ENCODE results near the gene MSH5.

The MSH5 gene

GRCh38 chr6:31762878-31763618 is 23.2 kb downstream of the MSH5 start:
- peaks cover 19% of the 10 kb centered on the region for H3K4me1 ChIP-seq (ENCODE audit: insufficient read depth, low read length)
- H2AFZ ChIP-seq (ENCODE audit: low read depth, low read length): no peak overlapping the region
- no peak overlapping the region for H3K4me3 ChIP-seq (ENCODE audit: low read length)
- no peaks in the 10 kb centered on the region for H3K27me3 ChIP-seq (ENCODE audit: insufficient read depth, low read length)
- H3K36me3 ChIP-seq (ENCODE audit: insufficient read depth, low read length): peaks cover 47% of the 10 kb centered on the region
- no peaks in the 10 kb centered on the region for H3K9me3 ChIP-seq (ENCODE audit: low read length)

GRCh38 chr6:31763619-31763940 is 23.8 kb downstream of the MSH5 start:
- H3K9me3 ChIP-seq (ENCODE audit: low read length): no peaks in the 10 kb centered on the region
- peaks cover 19% of the 10 kb centered on the region for H3K4me1 ChIP-seq (ENCODE audit: insufficient read depth, low read length)
- H3K36me3 ChIP-seq (ENCODE audit: insufficient read depth, low read length): peaks cover 42% of the 10 kb centered on the region
- no peak overlapping the region for H3K4me3 ChIP-seq (ENCODE audit: low read length)
- H3K27me3 ChIP-seq (ENCODE audit: insufficient read depth, low read length): no peaks in the 10 kb centered on the region
- no peak overlapping the region for H2AFZ ChIP-seq (ENCODE audit: low read depth, low read length)

- H3K36me3 ChIP-seq (ENCODE audit: insufficient read depth, low read length): peaks cover 36% of the 10 kb centered on the region
- no peak overlapping the region for H2AFZ ChIP-seq (ENCODE audit: low read depth, low read length)
- H3K9me3 ChIP-seq (ENCODE audit: low read length): no peaks in the 10 kb centered on the region
- H3K4me3 ChIP-seq (ENCODE audit: low read length): no peak overlapping the region
- peaks cover 19% of the 10 kb centered on the region for H3K4me1 ChIP-seq (ENCODE audit: insufficient read depth, low read length)
- H3K27me3 ChIP-seq (ENCODE audit: insufficient read depth, low read length): no peaks in the 10 kb centered on the region
Observed at GRCh38 chr6:31764198-31764597, 24.4 kb downstream of the MSH5 start.

- Histone ChIP-seq H2AFZ (ENCODE audit: low read depth, low read length) (no peak overlapping the region), H3K4me3 (ENCODE audit: low read length) (no peak overlapping the region), H3K36me3 (ENCODE audit: insufficient read depth, low read length) (peaks cover 23% of the 10 kb centered on the region), H3K27me3 (ENCODE audit: insufficient read depth, low read length) (no peaks in the 10 kb centered on the region), H3K9me3 (ENCODE audit: low read length) (no peaks in the 10 kb centered on the region), H3K4me1 (ENCODE audit: insufficient read depth, low read length) (peaks cover 19% of the 10 kb centered on the region)
Observed at GRCh38 chr6:31765559-31765909, 25.7 kb downstream of the MSH5 start.

DNA sequence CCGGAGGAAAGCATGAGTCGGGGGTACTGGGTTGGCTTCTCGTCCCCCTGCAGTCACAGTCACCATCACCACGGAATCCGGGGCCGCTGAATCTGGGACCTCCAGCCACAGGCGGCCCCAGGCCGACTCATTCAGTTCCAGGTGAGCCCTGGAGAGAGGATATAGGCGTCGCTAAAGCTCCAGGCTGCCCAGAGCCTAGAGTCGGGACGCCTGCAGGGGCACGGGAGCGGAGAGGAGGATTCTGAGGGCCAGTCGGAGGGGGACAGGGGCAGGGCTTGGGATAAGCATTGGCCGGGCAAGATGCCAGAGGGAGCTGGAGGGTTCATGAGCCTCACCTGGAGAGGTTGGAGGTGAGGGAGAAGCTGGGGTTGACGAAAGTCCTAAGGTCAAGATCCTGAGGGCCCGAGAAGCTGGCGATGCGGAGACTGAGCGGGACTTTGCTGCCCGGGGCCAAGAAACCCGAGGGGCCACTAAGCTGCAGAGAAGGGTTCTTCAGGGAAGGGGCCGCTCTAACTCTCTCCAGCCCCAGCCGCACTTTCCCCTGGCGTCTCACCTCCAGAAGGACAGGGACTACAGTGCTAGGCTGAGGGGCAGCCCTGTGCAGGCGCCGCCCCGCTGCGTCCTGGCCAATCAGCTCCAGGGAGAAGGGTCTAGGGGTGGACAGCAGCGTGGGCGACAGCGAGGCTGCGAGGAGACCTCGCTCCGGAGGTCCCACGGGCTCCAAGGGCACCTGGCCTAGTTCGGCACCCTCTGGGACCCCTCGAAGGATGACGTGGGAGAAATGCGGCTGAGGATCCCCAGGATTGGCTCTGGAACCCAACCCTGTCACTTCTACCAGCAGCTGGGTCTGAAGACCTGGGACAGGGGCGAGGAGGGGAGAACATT is 26.3 kb downstream of the MSH5 start:
- no peak overlapping the region for H3K4me3 ChIP-seq (ENCODE audit: low read length)
- H3K9me3 ChIP-seq (ENCODE audit: low read length): no peaks in the 10 kb centered on the region
- peaks cover 17% of the 10 kb centered on the region for H3K36me3 ChIP-seq (ENCODE audit: insufficient read depth, low read length)
- no peaks in the 10 kb centered on the region for H3K27me3 ChIP-seq (ENCODE audit: insufficient read depth, low read length)
- peaks cover 19% of the 10 kb centered on the region for H3K4me1 ChIP-seq (ENCODE audit: insufficient read depth, low read length)
- H2AFZ ChIP-seq (ENCODE audit: low read depth, low read length): no peak overlapping the region

DNA sequence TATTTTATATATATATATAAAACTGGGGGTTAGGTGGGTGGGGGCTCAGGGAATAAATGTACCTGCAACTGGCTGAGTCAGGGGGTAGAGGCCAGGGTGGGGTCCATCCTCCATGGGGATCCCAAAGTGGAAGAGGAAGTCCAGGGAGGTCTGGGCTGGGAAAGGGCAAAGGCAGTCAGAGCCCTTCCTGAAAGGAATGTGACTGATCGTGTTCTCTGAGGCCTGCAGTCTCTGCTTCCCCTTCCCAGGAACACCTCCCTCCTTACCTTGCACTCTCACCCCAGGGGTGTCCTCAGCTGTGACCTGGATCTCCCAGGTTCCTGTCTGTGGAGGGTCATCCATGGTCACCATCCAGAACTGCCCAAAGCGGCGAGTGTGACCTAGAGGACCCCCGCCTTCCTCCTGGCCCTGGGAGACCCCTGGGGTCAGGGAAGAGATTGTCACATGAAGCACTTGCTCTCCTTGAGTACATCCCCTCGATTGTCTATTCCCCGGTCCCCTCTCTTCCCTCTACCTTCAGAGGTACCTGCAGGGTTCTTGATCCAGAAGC is 27.4 kb downstream of the MSH5 start:
- Histone ChIP-seq H3K27me3 (ENCODE audit: insufficient read depth, low read length) (no peaks in the 10 kb centered on the region), H3K4me1 (ENCODE audit: insufficient read depth, low read length) (peaks cover 19% of the 10 kb centered on the region), H3K9me3 (ENCODE audit: low read length) (no peaks in the 10 kb centered on the region), H3K36me3 (ENCODE audit: insufficient read depth, low read length) (peaks cover 7% of the 10 kb centered on the region), H2AFZ (ENCODE audit: low read depth, low read length) (no peak overlapping the region), H3K4me3 (ENCODE audit: low read length) (no peak overlapping the region)

DNA sequence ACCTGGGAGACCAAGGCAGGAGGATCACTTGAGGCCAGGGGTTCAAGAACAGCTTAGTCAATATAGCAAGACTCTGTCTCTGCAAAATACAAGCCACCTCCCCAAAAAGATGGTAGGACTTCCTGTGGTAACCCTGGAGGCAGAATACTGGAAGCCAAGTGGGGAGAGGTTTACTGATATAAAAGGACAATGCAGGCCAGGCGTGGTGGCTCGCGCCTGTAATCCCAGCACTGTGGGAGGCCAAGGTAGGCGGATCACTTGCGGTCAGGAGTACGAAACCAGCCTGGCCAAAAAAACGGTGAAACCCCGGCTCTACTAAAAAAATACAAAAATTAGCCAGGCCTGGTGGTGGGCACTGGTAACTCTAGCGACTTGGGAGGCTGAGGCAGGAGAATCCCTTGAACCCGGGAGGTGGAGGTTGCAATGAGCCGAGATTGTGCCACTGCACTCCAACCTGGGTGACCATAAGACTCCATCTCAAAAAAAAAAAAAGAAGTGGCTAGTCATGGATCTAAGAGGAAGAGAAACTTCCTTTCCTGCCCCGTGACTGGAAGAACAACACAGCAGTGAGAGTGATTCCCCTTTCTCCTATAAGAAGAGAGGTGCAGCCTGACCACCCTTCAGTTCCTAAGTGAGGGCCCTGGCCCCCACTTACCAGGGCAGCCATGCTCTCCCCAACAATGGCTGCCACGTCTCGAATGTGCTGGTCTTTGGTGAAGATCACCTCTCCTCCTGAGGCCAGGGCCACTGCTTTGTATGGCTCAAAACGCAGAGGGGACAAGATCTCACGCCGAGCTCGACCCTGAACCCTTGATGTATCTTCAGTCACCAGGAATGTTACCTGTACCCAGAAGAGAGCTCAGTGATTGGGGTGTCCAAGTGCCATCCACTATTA is 28.8 kb downstream of the MSH5 start:
- no peak overlapping the region for H2AFZ ChIP-seq (ENCODE audit: low read depth, low read length)
- H3K4me1 ChIP-seq (ENCODE audit: insufficient read depth, low read length): peaks cover 8% of the 10 kb centered on the region
- H3K27me3 ChIP-seq (ENCODE audit: insufficient read depth, low read length): no peaks in the 10 kb centered on the region
- peaks cover 5% of the 10 kb centered on the region for H3K36me3 ChIP-seq (ENCODE audit: insufficient read depth, low read length)
- H3K4me3 ChIP-seq (ENCODE audit: low read length): no peak overlapping the region
- H3K9me3 ChIP-seq (ENCODE audit: low read length): no peaks in the 10 kb centered on the region

GRCh38 chr6:31769684-31770371 is 30.0 kb downstream of the MSH5 start:
- H2AFZ ChIP-seq (ENCODE audit: low read depth, low read length): no peak overlapping the region
- H3K36me3 ChIP-seq (ENCODE audit: insufficient read depth, low read length): peaks cover 2% of the 10 kb centered on the region
- no peaks in the 10 kb centered on the region for H3K4me1 ChIP-seq (ENCODE audit: insufficient read depth, low read length)
- no peak overlapping the region for H3K4me3 ChIP-seq (ENCODE audit: low read length)
- no peaks in the 10 kb centered on the region for H3K9me3 ChIP-seq (ENCODE audit: low read length)
- no peaks in the 10 kb centered on the region for H3K27me3 ChIP-seq (ENCODE audit: insufficient read depth, low read length)

- Histone ChIP-seq H3K9me3 (ENCODE audit: low read length) (no peaks in the 10 kb centered on the region), H2AFZ (ENCODE audit: low read depth, low read length) (no peak overlapping the region), H3K4me3 (ENCODE audit: low read length) (no peak overlapping the region), H3K36me3 (ENCODE audit: insufficient read depth, low read length) (no peaks in the 10 kb centered on the region), H3K4me1 (ENCODE audit: insufficient read depth, low read length) (no peaks in the 10 kb centered on the region), H3K27me3 (ENCODE audit: insufficient read depth, low read length) (no peaks in the 10 kb centered on the region)
Observed at GRCh38 chr6:31770860-31771259, 31.1 kb downstream of the MSH5 start.

DNA sequence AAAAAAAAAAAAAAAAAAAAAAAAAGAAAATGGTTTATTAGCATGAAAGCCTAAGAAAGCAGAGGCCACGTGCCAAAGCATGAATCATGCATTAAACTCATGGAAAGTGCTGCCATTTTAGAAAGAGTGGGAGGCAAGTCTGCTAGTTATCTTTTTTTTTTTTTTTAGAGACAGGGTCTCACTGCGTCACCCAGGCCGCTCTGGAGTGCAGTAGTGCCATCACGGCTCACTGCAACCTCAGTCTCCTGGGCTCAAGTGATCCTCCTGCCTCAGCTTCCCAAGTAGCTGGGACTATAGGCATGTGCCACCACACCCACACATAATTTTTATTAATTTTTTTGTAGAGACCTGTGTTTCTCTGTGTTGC is 32.2 kb downstream of the MSH5 start:
- Histone ChIP-seq H2AFZ (ENCODE audit: low read depth, low read length) (no peak overlapping the region), H3K9me3 (ENCODE audit: low read length) (no peaks in the 10 kb centered on the region), H3K4me3 (ENCODE audit: low read length) (no peak overlapping the region), H3K27me3 (ENCODE audit: insufficient read depth, low read length) (no peaks in the 10 kb centered on the region), H3K36me3 (ENCODE audit: insufficient read depth, low read length) (no peaks in the 10 kb centered on the region), H3K4me1 (ENCODE audit: insufficient read depth, low read length) (peaks cover under 1% of the 10 kb centered on the region)

GRCh38 chr6:31775184-31775583 is 35.4 kb downstream of the MSH5 start:
- Histone ChIP-seq H2AFZ (ENCODE audit: low read depth, low read length) (no peak overlapping the region), H3K9me3 (ENCODE audit: low read length) (no peaks in the 10 kb centered on the region), H3K36me3 (ENCODE audit: insufficient read depth, low read length) (peaks cover 19% of the 10 kb centered on the region), H3K27me3 (ENCODE audit: insufficient read depth, low read length) (no peaks in the 10 kb centered on the region), H3K4me3 (ENCODE audit: low read length) (no peak overlapping the region), H3K4me1 (ENCODE audit: insufficient read depth, low read length) (peaks cover 3% of the 10 kb centered on the region)

DNA sequence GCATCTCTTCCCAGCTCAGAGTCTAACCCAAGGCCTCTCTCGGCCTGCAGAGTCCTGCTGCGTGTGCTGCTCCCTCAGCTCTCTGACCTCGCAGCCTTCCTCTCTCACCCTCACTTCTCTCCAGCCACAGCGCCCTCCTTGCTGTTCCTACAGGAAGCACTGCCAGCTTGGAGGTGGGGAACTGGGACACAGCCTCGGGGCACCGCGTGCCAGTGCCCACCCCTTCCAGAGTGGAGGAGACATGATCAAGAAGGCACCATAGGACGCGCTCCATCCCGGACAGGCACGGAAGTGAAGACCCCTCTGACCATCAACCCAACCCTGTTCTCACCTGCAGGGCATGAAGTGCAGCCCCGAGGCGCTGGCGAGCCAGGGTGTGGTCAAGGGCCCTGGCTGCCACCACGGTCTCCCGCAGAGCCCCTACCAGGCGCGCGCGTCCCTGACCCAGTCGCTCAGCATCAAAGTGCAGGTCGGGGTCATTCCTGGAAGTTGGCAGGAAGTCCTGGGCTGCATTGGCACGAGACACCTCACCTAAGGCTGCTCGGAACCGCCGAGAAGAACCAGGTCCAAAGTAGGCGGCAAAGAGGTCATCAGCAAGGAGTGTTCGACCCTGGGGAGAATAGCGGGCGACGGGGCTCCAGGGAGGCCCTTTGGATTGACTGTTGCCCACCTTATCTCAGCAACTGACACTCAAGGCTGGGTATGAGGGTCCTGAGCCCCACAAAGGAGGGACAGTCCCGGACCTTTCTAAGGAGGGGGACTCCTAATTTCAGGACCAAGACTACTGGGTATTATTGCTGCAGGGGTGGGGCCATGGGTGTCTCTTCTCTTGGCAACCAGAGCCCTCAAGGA is 36.1 kb downstream of the MSH5 start:
- Histone ChIP-seq H3K36me3 (ENCODE audit: insufficient read depth, low read length) (peaks cover 26% of the 10 kb centered on the region), H3K27me3 (ENCODE audit: insufficient read depth, low read length) (no peaks in the 10 kb centered on the region), H3K4me1 (ENCODE audit: insufficient read depth, low read length) (peaks cover 3% of the 10 kb centered on the region)

More for the DNA sequence above, 36.1 kb downstream of the MSH5 start:
- H2AFZ ChIP-seq (ENCODE audit: low read depth, low read length): no peak overlapping the region
- H3K9me3 ChIP-seq (ENCODE audit: low read length): no peaks in the 10 kb centered on the region
- no peak overlapping the region for H3K4me3 ChIP-seq (ENCODE audit: low read length)

All from neuron (in vitro differentiated cells).